Suppressor macrophage treated with lipopolysaccharide for 4 hours (primary cell): Measurements from ENCODE around the gene DHX30.
A peak's percentile ranks its signal among the peaks of the same experiment; 100 is the strongest.
"Not testable (repeated sequence)": the region's sequence is repeated elsewhere in the genome, so short reads cannot be mapped to it uniquely, and the experiment has no call there.

Source experiments
- DNase-seq: peaks from one replicate; pipeline ENCODE4 v3.0.0-alpha.2; 2020

Gene DHX30, protein sequence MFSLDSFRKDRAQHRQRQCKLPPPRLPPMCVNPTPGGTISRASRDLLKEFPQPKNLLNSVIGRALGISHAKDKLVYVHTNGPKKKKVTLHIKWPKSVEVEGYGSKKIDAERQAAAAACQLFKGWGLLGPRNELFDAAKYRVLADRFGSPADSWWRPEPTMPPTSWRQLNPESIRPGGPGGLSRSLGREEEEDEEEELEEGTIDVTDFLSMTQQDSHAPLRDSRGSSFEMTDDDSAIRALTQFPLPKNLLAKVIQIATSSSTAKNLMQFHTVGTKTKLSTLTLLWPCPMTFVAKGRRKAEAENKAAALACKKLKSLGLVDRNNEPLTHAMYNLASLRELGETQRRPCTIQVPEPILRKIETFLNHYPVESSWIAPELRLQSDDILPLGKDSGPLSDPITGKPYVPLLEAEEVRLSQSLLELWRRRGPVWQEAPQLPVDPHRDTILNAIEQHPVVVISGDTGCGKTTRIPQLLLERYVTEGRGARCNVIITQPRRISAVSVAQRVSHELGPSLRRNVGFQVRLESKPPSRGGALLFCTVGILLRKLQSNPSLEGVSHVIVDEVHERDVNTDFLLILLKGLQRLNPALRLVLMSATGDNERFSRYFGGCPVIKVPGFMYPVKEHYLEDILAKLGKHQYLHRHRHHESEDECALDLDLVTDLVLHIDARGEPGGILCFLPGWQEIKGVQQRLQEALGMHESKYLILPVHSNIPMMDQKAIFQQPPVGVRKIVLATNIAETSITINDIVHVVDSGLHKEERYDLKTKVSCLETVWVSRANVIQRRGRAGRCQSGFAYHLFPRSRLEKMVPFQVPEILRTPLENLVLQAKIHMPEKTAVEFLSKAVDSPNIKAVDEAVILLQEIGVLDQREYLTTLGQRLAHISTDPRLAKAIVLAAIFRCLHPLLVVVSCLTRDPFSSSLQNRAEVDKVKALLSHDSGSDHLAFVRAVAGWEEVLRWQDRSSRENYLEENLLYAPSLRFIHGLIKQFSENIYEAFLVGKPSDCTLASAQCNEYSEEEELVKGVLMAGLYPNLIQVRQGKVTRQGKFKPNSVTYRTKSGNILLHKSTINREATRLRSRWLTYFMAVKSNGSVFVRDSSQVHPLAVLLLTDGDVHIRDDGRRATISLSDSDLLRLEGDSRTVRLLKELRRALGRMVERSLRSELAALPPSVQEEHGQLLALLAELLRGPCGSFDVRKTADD

DNA sequence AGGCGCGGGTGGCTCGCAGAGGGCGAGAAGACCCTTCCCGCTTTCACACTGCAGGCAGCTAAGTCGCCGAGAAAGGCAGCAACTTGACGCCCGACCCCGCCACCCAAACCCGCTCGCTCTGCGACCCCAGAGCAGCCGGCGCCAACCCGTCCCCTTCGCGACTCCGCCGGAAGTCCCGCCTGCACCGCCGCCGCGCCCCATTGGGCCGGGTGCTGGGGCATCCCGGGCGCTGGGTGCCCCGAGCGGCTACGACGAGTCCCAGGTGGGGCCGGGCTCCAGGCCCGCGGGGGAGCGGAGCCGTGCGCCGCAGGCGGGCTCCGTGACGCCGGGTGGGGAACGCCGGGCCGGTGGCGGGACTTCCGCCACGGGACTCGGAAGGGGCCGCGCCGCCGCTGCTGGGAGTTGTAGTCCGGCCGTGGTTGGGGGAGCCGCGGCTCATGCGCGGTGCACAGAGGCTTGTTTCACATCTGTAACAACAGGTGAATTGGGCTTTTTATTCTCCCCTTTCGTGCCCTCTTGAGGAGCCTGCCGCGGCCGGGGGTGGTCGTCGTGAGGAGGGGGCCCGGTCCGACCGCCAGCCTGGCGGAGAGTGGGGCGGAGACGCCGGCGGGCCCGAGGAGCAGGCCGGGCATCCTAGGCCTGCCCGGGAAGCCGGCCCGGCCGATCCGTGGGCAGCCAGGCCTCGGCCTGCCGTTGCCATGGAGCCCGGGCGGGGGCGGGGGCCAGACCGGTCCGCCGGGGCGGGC is at the start of gene DHX30:
Gene DHX30, plus strand, starts transcription at position 405 of the 746 bp plus-strand sequence. CDS start 7,546 bp downstream, outside the sequence.
- DNase-seq, result peak; percentile 90

- DNase-seq, result no peak
Measured at GRCh38 chr3:47758261-47759025, 44.5 kb upstream of the DHX30 start.

DNA sequence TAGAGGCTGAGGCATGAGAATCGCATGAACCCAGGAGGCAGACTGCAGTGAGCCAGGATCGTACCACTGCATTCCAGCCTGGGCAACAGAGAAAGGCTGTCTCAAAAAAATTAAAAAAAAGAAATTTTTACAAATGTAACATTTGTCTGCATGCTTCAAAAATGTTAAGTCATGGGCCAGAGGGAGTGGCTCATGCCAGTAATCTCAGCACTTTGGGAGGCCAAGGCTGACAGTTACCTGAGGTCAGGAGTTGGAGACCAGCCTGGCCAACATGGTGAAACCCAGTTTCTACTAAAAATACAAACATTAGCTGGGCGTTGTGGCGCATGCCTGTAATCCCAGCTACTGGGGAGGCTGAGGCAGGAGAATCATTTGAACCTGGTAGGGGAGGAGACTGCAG is 42.7 kb upstream of the DHX30 start:
- DNase-seq, result not testable (repeated sequence)

DNA sequence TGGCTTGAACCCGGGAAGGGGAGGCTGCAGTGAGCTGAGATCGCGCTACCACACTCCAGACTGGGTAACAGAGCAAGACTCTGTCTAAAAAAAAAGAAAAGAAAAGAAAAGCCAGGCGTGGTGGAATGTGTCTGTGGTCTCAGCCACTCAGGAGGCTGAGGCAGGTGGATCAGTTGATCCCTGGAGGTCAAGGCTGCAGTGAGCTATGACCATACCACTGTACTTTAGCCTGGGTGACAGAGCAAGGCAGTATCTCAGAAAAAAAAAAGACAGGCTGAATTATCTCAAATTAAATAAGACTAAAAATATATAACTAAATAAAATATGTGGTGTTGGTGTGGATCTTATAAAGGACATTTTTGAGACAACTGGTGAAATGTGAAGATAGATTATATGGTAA is 41.9 kb upstream of the DHX30 start:
- no peak for DNase-seq

GRCh38 chr3:47762233-47762632 is 40.7 kb upstream of the DHX30 start:
- DNase-seq, result no peak

DNA sequence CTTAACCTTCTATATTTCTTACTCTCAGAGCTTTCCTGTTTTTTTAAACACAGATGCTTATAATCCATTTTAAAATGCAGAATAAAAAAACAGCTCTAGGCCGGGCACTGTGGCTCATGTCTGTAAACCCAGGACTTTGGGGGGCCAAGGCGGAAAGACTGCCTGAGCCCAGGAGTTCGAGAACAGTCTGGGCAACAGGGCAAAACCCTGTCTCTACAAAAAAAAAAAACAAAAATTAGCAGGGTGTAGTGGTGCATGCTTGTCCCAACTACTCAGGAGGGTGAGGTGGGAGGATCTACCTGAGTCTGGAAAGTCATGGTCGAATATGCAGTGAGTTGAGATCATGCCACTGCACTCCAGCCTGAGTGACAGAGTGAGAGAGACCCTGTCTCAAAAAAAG is 36.8 kb upstream of the DHX30 start:
- DNase-seq, result no peak

DNA sequence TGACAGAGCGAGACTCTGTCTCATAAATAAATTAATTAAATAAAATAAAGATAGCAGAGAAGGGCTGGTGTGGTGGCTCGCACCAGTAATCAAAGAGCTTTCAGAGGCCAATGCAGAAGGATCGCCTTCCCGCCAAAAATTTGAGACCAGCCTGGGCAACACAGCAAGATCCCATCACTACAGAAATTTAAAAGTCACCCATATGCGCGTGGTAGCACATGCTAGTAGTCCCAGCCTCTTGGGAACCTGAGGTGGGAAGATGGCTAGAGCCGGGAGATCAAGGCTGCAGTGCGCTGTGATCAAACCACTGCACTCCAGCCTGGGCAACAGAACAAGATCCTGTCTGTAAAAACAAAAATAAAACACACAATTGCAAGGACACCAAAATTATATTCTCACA is 30.9 kb upstream of the DHX30 start:
- DNase-seq, result no peak

- DNase-seq, result no peak
Measured at GRCh38 chr3:47772788-47773187, 30.1 kb upstream of the DHX30 start.

- no peak for DNase-seq
Measured at GRCh38 chr3:47778746-47779145, 24.2 kb upstream of the DHX30 start.

DNA sequence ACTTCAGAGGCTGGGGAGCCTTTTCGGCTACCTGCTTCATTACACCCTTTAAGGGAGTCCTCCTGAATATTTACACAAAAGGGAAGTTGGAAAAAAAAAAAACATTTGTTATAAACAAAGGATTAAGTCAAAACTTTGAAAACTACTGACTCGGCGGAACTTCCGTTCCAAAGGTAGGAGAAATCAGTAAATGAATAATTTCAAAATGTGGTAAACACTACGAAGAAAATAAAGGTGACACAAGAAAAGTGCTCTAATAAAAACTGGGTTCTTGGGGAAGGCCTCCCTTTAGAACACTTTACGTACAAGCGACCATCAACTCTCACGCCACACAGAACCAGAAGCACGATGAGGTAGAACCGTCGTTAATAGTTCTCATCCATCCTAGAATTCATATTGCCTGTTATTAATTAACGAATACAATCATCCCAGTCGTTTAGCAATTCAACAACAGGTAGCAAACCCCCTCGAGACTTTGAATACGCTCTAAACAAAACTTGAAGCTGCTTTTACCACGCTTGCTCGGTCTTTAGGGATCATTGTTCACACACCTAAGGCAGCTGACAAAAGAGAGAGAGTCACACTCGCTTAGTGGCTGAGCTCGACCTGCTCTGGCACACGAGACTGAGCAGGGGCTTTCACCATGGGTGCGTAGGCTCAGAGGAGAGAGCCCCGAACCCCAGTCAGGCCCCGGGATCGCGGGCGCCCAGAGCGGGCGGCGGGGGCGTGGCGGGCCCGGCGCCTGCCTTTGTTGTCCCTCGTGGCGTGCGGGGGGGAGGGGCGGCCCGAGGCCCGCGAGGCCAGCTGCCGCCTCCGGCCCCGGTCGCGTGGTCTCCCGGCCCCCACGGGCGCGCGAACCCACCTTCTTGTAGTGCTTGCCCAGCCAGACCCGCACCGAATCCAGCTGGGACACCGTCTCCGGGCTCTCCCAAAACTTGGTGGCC is 21.9 kb upstream of the DHX30 start:
- DNase-seq, result peak; percentile 57

DNA sequence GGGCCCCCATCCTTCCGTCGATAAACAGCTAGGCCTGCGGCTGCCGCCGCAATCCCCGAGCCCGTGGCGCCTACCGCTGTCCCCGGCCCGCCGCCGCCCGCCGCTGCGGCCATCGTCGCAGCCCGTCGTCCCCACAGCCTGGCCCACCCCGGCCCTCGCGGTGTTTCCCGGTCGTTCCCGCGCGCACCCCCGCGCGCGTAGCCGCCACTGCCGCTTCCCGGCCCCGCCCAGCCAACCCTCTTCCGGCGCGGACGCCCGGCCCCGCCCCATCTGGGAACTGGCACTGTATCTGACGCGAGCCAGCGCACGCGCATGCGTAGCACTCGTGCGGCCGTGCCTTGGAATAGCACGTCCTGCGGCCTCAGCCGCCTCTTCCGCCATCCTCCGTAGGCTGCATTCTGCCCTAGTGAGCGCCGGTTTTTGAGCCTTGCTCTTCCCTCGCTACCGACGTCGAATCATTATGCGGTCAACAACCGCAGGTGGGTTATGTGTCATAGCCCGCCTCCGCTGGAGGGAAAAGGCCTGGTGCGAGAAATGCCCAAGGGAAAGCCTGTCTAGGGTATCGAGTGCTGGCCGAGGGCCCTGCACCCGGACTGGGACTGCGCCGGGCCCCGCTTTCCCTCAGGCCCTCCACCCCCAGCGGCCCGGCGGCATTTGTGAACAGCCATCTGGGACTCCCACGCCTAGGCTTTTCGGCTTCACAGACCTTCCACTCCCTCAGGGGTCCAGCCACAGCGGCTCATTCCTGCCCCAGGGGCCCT is 21.1 kb upstream of the DHX30 start, which contains the start of gene SMARCC1:
Gene SMARCC1, minus strand, starts transcription at position 209 of the 761 bp plus-strand sequence. Its CDS starts 96 bp downstream, at position 113.
- peak; percentile 99 for DNase-seq

DNA sequence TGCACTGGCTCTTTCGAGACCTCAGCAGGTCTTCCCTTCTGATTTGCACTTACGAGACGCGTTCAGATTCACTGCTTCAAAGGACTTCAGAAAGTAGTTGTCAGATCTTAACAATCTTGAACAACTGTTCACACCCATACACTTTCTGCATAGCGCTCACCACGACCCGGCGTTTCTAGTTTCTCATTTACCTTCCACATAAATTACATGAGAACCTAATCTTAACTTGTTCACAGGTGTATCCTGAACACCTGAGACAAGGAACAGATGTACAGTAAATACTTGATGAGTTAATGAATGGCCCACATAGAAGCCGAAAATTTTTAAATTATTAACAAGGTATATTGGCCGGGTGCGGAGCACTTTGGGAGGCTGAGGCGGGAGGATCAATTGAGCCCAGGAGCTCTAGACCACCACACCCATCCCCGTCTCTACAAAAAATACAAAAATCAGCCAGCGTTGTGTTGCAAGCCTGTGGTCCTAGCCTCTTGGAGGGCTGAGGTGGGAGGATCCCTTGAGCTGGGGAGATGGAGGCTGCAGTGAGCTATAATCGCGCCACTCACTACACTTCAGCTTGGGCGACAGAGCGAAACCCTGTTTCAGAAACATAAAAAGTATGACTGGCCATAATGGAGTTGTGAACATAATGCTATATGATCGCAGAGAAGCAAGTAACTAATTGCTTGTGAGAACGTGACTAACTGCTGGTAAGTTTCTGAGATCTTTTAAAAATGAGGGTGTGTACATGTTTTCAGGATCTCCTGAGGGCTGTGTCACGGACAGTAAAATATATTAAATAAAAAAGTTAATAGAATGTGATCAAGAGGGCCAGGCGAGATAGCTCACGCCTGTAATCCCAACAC is 20.3 kb upstream of the DHX30 start:
- no peak for DNase-seq

- DNase-seq, result no peak
Measured at GRCh38 chr3:47783673-47784072, 19.3 kb upstream of the DHX30 start.

- no peak for DNase-seq
Measured at GRCh38 chr3:47791193-47791855, 11.6 kb upstream of the DHX30 start.

- DNase-seq, result no peak
Measured at GRCh38 chr3:47792699-47793098, 10.2 kb upstream of the DHX30 start.

- DNase-seq, result peak; percentile 8
Measured at GRCh38 chr3:47794544-47794943, 8.4 kb upstream of the DHX30 start.

- peak; percentile 38 for DNase-seq
Measured at GRCh38 chr3:47799733-47800132, 3.2 kb upstream of the DHX30 start.

- no peak for DNase-seq
Measured at GRCh38 chr3:47803480-47804025, 615 bp downstream of the DHX30 start.
